Peyer's patch (tissue), 4 donors: ENCODE data around the gene DENND1B. TPM values are rescaled to one million over a fixed set of nuclear protein-coding genes. Genes with fewer than 3 reads are reported as not detected.

Experiments
- DNase-seq, 3 donors: peaks; one replicate each; pipeline ENCODE4 v3.0.0-alpha.2; 2017 to 2019
- H3K27ac ChIP-seq, 4 donors: fragments of 200-600 bp; sonication (generic); one replicate each; pipeline ENCODE4 v1.5.1; 2016 to 2019
- H3K27me3 ChIP-seq, 2 donors: fragments of 200-600 bp; sonication (generic); one replicate each; pipeline ENCODE4 v1.5.1; 2019
- H3K36me3 ChIP-seq, 3 donors: fragments of 200-600 bp; sonication (generic); one replicate each; pipeline ENCODE4 v1.5.1; 2016 to 2019
- H3K4me1 ChIP-seq, 4 donors: fragments of 200-600 bp; sonication (generic); one replicate each; pipeline ENCODE4 v1.5.1; 2016 to 2019
- H3K4me3 ChIP-seq, 4 donors: fragments of 200-600 bp; sonication (generic); 1 replicate in 3 of 4; 2 replicates in 1 of 4; pipeline ENCODE4 v1.5.1; 2016 to 2019; ENCODE audit warnings: mild to moderate bottlenecking in 1 of 4
- H3K9me3 ChIP-seq, 4 donors: fragments of 200-600 bp; sonication (generic); one replicate each; pipeline ENCODE4 v1.5.1; 2016 to 2019; ENCODE audit warnings: mild to moderate bottlenecking in 1 of 4
- POLR2A ChIP-seq, 2 donors: fragments of 450-650 bp; IDR thresholded peaks; one replicate each; pipeline ENCODE4 v1.5.1; 2017; ENCODE audit warnings: antibody characterized with exemption in 2 of 2, mild to moderate bottlenecking in 2 of 2, moderate library complexity in 2 of 2
- total RNA-seq, 4 donors: library from RNA; depleted of rRNA; stranded (reverse); fragments of >200 nt; gene quantifications; one replicate each; pipeline ENCODE4 v1.1.0, GENCODE V29; 2016
- TF ChIP-seq, protein P1 (sequence below), 6 experiments: fragments of 450-650 bp in 4 of 6; fragments of 200-600 bp in 2 of 6; sonication (generic) in 1 of 6; IDR thresholded peaks; one replicate each; pipeline ENCODE4 v1.5.1; 2017 to 2019; ENCODE audit warnings: antibody characterized with exemption in 6 of 6, mild to moderate bottlenecking in 3 of 6, moderate library complexity in 1 of 6

The DENND1B gene
- total RNA-seq, 4 donors from 2014 or later = 46.2 to 84.2 (median 69.3) TPM

DNA sequence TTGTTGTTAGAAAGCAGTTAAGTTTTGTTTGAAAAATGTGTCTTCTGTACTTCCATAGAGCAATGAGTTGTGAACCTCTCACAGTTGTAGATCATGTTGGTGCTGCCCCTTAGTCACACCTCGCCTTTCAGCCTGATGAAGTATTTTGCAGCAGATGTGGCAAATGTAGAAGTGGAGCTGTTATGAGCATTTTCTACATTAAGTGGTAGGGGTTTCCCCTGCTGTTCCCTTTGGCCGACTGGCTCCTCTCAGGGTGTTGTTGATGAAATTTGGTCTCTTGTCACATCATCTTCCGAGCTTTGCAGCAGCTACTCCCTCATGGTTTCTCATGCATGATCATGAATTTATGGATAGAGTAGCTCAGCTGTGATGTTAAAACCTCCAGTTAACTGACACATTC is 33.6 kb upstream of the DENND1B start:
- no peak for TF ChIP-seq POLR2A (IDR thresholded peaks at IDR 0.05)
- TF ChIP-seq, protein P1, sequence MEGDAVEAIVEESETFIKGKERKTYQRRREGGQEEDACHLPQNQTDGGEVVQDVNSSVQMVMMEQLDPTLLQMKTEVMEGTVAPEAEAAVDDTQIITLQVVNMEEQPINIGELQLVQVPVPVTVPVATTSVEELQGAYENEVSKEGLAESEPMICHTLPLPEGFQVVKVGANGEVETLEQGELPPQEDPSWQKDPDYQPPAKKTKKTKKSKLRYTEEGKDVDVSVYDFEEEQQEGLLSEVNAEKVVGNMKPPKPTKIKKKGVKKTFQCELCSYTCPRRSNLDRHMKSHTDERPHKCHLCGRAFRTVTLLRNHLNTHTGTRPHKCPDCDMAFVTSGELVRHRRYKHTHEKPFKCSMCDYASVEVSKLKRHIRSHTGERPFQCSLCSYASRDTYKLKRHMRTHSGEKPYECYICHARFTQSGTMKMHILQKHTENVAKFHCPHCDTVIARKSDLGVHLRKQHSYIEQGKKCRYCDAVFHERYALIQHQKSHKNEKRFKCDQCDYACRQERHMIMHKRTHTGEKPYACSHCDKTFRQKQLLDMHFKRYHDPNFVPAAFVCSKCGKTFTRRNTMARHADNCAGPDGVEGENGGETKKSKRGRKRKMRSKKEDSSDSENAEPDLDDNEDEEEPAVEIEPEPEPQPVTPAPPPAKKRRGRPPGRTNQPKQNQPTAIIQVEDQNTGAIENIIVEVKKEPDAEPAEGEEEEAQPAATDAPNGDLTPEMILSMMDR (IDR thresholded peaks at IDR 0.05) = no peak
- Histone ChIP-seq H3K27ac (no peak overlapping the region), H3K4me3 (no peak overlapping the region), H3K27me3 (no peaks in the 10 kb centered on the region), H3K4me1 (no peaks in the 10 kb centered on the region), H3K9me3 (no peaks in the 10 kb centered on the region), H3K36me3 (no peaks in the 10 kb centered on the region)
- no peak for DNase-seq

DNA sequence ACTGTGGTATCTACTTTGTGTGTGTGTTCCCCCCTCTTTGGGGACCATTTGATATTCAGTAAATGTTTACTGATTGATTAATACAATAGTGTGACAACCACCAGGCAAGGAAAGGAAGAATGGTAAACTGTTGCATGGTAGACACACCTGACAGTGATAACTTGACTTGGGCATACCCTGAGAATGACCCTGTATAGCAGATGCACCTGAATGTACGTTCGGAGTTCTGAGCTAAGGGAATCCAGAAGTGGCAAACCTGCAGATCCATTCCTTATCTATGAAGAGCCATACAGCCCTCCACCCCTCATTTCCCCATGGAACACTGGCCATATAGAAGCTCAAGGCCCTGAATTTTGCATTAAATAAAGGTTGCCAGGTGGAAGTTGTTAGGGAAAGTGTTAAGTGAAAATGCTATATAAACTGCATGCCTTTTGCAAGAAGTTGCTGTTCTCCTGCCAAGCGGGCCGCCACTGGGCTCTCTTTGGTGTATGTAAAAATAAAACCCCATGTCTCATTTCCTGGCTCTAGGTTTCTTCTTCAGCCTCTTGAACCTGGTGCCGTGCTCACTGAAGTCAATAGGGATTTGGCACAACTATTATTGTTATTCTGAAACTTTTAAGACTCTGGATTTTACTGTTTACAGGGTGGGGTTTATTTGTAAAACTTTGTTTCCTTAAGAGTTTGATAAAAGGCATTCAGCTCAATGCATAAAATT is 32.6 kb upstream of the DENND1B start:
- Histone ChIP-seq H3K9me3 (no peaks in the 10 kb centered on the region), H3K36me3 (no peaks in the 10 kb centered on the region), H3K27me3 (no peaks in the 10 kb centered on the region), H3K27ac (no peak overlapping the region), H3K4me3 (no peak overlapping the region), H3K4me1 (no peaks in the 10 kb centered on the region)
- no peak for DNase-seq
- TF ChIP-seq POLR2A (IDR thresholded peaks at IDR 0.05) = no peak
- TF ChIP-seq, protein P1 (IDR thresholded peaks at IDR 0.05) = no peak

DNA sequence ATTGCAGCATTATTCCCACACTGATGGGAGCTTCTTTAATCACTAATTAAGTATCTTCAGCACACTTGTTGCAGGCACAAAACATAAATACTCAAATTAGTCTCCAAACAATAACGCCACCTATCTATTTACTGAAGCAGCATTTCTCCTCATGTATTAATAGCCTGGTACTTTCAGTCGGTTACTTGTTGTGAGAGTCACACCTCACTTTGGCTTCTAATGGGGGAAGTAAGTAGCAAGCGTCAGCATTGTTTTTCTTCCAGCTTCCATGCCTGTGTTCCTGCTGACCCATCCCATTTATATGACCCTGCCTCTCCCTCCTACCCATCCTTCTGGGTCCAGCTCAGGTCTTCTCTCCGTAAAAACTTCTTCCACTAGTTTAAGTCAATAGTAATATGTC is 31.9 kb upstream of the DENND1B start:
- no peak for DNase-seq
- H3K36me3 ChIP-seq = no peaks in the 10 kb centered on the region
- no peaks in the 10 kb centered on the region for H3K4me1 ChIP-seq
- H3K4me3 ChIP-seq = no peak overlapping the region
- no peak for TF ChIP-seq POLR2A (IDR thresholded peaks at IDR 0.05)
- TF ChIP-seq, protein P1 (IDR thresholded peaks at IDR 0.05) = no peak
- H3K9me3 ChIP-seq = no peaks in the 10 kb centered on the region
- H3K27me3 ChIP-seq = no peaks in the 10 kb centered on the region
- no peak overlapping the region for H3K27ac ChIP-seq

DNA sequence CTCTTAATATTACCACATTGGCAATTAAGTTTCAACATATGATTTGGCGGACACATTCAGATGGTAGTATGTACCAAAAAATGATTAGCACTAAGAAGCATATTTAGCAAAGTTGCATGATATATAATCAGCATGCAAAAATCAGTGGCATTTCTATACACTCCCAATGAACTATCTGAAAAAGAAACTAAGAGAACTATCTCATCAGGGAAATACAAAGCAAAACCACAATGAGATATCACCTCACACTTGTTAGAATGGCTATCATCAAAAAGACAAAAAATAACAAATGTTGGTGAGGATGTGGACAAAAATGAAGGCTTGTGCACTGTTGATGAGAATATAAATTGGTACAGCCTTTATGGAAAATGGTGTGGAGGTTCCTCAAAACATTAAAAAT is 31.4 kb upstream of the DENND1B start:
- TF ChIP-seq, protein P1 (IDR thresholded peaks at IDR 0.05) = no peak
- Histone ChIP-seq H3K4me3 (no peak overlapping the region), H3K4me1 (no peaks in the 10 kb centered on the region), H3K27ac (no peak overlapping the region), H3K27me3 (no peaks in the 10 kb centered on the region), H3K36me3 (no peaks in the 10 kb centered on the region), H3K9me3 (peaks cover 0 to 1% (median 0%) of the 10 kb centered on the region in 4 donors)
- DNase-seq = no peak

DNA sequence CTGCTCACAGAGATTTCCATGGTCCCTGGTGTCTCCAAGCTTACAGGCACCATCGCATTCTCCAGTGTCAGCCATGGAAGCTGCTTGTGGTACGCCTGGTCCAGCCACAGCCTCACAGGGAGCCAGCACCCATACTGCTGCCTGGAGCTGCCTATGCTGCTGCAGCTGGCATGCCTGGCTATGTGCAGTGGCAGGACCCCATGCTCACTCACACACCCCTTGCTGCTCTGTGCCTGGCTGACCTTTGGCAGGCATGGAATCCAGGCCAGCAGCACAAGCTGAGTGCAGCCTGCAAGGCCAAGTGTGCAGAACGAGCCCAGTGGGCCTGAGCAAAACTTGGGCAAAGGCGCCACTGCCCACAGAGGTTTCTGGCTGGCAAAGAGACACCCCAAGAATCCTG is 26.4 kb upstream of the DENND1B start:
- Histone ChIP-seq H3K4me1 (no peaks in the 10 kb centered on the region), H3K27me3 (no peaks in the 10 kb centered on the region), H3K36me3 (no peaks in the 10 kb centered on the region), H3K9me3 (peaks cover 0 to 21% (median 10%) of the 10 kb centered on the region in 4 donors), H3K4me3 (no peak overlapping the region), H3K27ac (no peak overlapping the region)
- DNase-seq = no peak
- no peak for TF ChIP-seq POLR2A (IDR thresholded peaks at IDR 0.05)
- TF ChIP-seq, protein P1 (IDR thresholded peaks at IDR 0.05) = no peak
